NCI-H524 (cell line): ENCODE results near the gene NFATC1.

Source experiments
- DNase-seq, 2 experiments: peaks; one replicate each; lab custom pipeline; 2025; lab: John Stamatoyannopoulos, UW

NFATC1 gene

DNA sequence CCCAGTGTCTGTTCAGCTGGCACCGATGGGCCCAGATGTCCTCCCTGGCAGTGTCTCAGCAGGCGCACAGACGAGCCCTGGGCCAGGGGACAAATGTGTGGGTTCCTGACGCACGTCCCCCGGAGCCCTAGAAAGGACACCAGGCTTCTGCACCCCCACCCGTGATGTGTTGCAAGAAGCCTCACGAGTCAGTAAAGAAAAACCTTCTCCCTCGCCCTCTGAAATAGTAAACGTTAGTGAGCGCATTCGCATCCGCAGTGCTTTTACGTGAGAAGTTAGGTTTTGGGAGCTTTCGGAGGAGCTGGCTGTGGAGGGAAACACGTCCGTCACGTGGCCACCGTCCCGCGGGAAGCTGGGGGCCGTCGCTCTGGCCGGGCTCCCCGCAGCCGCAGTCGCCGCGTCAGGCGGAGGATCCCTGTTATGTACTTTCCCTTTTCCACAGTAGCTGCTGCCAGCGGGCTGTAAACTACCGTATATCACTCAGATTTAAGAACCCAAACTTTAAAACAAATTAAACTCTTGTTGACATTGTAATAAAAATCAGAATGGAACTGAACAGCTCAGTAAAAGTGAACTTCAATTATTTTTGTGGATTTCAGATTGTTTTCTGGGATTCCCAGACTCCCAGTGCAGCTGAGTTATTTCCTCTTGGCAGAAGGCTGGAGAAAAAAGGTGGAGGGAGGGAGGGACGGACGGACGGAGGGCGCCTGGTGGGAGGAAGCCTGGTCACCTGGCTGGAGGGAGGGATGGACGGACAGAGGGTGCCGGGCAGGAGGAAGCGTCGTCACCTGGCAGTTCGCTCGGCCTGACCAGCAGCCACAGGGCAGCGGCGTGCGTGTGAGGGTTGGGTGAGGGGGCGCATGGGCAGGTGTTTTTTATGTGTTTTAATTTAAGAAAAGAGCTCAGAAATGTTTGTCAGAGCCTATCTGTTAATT is 112.1 kb downstream of the NFATC1 start:
- DNase-seq, result no peak

DNA sequence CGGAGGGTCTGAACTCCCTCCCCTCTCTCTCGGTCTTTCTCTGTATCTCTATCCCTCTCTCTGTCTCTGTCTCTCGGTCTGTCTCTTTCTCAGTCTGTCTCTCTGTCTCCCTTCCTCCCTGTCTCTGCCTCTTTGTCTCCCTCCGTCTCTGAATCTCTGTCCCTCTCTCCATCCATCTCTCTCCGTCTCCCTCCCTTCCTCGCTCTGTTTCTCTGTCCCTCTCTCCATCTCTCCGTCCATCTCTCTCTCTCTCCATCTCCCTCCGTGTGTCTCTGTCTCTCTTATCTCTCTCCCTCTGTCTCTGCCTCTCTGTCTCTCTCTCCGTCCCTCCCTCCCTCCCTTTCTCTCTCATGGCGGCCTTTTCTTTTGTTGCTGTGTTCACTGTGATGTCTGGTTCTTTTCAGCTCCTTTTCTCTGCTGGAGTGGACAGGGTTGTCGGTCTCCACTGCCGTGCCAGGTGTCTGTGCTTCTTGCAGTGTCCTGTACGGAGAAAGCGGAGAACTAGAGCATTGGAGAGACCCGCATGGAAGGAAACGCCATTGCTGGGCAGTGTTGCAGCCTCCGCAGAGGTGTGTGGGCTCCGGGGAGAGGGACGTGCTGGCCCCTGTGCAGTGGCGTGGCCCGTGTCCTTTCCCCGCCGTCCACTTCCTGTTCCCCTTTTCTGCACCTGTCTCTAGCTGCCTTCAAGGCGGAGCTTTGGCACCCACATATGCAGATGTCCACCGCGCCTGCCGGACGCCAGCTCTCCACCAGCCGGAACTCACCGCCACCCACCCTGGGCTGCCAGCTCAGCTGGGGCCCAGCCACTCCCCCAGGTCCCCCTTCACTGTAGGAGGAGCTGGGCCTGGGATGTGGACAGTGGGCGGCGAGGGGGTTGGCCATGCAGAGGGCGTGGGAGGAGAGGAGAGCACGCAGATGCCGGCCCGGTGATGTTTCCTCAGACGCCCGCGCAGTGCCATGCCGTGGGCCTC is 113.1 kb downstream of the NFATC1 start:
- no peak for DNase-seq

DNA sequence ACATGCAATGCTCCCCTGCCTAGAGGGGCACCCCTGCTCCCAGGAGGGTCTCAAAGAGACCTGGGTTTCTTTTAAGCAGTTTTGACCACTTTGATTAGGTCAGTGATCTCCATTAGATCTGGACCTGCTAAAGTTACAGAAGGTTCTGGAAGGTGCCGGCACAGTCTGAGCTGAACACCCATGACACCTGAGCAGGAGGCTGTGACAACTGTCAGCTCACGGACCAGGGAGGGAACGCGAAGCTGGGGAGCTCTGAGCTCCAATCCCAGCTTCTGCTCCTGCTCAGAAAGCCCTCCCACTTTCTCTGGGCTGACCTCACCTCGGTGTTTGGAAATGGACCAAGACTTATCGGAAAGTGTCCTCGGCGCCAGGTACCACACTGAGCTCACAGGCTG is 113.8 kb downstream of the NFATC1 start:
- DNase-seq, result no peak

DNA sequence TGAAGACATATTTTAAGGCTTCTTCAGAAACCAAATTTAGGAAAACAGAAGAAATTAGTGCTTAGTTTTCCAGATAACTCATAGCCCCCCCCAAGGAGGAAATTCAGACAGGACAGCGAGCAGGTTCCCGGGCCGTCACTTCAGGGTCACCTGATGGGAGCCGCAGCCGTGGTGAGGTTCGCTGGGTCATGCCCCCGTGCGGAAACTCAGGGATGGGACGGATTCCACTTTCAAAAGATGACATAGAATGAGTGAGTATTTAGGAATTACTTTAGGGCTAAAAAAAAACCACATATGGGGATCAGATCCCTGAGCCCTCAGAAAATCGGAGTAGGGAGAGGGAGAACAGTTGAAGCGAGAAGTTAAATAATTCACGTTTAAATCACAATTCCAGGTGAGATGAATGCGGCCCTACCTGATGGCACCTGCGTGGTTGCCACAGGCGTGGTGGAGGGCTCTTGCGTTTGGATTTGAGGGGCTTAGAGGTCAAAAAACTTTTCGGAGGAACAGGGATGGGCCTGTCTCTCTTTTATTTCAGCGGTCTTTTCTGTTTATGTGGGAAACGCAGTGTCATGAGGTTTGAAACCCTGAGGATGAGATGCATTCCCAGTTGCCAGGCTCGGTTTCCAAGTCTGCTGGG is 114.4 kb downstream of the NFATC1 start:
- no peak for DNase-seq

DNA sequence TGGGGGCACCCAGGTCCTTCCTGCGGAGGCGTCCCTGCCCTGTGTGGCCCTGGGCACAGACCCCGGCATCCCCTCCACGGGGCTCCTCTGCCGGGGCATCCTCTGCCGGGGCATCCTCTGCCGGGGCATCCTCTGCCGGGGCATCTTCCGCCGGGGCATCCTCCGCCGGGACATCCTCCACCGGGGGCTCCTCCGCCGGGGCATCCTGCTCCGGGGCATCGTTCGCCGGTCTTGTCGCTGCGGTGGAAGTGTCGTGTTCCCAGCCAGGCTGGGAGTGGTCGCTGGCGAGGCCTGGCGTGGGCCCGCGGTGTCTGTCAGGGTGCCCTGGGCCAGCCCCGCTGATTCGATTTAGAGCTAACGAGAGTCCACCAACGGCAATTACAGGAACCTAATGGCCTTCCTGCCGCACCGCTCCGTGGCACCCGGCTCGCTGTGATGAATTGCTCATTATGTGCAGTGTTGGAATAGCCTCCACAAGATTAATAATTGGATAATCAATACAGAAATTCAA is 115.1 kb downstream of the NFATC1 start:
- DNase-seq, result no peak

DNA sequence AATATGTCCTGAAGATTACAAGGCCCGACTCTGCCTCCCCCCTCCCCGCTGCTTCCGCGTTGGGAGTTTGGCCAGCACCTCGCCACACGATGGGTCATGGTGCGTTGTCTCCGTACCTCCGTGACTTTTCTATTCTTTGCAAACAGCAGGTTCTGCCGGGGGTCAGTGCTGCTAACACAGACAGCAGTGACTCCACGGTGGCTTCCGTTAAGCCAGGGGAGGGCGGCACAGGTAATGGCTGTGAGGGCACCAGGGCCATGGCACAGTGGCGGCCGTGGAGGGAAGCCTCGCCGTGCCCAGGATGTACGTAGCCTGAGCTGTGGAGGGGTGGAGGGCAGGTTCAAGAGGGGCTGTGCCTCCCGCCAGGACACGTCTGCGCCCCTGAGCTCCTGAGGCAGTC is 115.5 kb downstream of the NFATC1 start:
- DNase-seq, result no peak

DNA sequence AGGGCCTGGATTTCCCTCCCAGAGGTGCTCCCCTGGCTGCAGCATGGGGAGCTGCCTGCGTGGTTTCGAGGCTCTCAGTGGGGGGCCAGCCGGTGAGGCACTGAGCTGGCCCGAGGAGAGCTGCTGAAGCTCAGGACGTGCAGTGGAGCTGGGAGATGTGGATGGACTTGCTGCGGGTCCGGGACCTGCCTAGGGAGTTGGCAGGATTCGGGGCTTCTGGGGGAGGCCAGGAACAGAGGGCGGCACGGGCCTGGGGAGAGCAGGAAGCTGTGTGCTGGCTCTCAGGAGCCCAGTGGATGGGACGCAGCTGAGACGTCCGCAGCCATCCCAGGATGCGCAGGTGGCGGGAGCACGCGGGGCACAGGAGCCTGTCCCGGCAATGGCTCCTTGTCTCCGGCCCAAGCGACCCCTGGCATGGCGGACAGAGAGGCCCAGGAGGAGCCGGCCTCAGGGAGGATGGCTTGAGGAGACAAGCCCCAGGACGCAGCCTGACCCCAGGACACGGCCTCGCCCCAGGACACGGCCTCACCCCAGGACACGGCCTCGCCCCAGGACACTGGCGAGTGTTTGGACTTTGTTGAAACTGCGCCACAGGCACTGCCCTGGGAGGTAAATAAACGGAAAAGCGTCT is 116.1 kb downstream of the NFATC1 start:
- no peak for DNase-seq

DNA sequence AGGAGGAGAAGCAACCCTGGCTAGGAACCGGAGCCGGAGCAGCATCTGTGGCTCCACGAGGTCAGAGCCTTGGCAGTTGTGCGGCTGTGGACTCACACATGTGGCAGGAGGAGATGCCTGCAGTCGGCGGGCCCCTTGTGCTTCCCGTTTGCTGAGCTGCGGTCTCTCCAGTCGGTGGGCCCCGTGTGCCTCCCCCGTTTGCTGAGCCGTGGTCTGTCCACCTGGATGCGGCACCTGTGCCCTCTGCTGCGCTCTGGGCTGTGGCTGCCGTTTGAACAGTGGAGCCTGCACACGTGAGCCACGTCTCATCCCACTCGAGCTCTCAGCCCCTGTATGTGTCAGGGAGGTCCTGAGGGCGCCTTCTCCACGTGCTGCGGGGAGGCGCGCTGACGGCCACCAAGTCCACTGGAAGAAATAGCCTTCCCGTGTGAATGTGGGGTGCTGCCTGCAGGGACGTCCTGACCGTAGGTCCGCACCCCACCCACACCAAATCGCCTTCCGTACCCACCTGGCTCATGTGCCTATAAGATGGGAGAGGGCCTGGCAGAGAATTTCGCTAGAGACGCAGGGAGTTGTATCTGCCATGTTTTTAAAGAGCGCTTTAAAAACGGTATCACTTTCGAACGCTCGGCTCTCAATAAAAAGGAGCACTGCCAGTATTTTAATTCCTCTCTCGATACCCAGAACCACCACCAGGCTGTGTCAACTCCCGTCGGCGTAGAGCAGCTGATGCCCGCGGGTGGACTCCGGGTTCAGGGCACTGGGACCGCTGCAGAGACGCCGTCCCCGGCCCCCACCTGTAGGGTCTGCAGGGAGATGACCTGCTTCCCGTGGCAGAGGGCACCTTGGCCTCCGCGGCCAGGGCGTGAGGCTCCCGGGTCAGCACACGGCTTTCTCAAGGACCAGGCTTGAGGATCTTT is 117.0 kb downstream of the NFATC1 start:
- no peak for DNase-seq

DNA sequence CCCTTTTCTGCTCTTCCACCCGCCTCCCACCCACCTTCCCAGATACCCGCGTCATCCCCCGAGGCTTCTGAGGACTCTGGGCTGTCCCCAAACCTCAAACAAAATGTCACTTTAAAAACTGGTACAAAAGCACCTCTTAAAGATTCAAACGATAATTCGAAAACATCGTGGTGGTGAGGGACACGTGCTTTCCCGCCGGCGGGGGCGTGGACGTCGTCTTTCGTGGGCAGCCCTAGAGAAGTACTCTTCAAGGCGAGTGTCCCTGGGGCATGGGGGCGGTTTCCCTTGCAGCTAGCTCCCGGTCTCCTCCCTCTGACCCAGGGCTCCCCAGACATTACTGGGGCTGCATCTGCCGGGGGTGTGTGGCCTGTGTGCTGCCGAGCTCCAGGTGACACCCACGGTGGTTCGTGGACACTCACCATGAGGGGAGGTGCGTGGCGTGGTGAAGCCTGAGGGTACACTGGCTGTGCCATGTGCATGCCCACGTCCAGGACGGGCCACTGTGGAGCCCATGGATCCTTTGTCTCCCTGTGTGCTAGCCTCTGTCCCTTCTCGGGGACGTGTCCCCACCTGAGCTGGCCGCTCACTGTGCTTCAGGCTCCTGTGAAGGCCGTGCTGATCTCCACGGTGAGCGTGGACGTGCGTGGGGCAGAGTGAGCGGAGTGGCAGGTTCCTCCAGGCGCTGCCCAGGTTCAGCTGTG is 117.8 kb downstream of the NFATC1 start:
- DNase-seq, result no peak

DNA sequence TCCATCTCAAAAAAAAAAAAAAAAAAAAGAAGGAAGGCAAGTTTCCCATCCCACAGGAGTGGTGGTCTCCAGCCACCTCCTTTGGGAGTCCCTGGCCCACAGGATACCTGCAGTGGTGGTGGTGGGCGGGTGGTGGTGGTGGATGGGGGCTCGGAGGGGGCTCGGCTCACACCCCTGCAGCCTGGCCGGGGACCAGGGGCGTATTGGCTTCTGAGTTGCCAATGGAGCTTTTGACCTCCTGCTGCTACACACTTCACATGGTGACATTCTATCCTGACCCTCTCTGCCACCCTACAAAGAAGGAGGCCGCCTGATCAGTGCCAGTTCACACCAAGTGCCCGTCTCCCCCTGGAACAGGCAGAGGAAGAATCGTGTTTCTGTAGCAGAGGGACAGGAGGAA is 119.6 kb downstream of the NFATC1 start:
- no peak for DNase-seq

DNA sequence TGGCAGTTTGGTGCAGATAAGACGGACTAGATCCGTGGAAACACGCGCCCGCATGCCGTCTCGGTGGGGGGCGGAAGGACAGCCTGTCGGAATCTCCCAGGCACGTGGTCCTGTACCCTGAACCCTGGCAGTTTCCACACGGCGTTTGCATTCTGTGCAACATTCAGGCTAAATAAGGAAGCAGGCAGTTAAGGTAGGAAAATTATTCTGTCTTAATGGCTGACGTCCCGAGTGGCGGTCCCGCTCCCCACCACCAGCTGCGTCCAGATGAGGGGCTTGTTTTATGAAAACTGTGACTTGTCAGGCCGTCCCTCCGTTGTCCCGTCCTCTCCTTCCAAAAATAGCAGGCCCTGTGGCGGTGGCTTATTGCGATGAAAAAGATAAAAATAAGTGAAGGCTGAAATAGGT is 120.2 kb downstream of the NFATC1 start:
- DNase-seq, result no peak

DNA sequence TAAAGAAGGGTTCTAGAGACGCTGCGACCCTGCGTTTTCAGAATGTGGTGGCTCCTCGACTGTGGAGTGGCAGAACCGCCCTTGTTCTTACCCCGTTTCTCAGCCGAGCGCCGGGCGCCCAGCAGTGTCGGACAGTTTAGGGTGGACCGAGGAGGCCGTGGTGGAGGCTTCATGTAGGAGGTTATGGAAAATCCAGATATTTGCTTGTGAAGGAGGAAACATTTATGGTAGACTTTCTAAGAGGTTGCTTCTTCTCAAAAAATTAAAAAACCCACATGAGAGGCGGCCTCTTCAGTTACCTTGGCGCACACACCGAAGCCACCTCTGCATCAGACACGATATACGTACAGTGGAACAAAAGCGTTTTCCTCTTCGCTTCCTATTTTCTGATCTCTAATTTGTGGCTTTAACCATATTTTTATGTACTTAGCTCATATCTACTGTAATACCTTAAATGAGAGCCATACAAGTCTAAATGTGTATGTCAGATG is 120.8 kb downstream of the NFATC1 start:
- DNase-seq, result no peak

DNA sequence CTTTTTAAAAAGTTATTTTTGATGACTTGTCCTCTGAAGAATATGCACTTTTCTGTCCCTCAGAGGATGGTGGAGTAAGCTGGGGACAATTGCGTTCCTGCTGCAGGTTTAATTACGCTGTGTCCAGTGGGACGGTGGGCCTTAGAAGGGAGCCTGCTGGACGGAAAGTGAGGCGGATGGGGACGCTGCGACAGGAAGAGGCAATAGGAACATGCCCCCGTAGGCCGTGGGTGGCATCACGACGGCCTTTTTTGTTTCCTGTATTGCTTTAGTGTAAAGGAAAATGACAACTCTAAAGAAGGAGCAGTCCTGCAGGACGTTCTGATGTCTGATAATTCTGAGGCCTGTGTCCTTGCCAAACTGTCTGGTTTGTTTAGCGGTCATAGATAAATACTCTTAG is 121.6 kb downstream of the NFATC1 start:
- DNase-seq, result no peak

DNA sequence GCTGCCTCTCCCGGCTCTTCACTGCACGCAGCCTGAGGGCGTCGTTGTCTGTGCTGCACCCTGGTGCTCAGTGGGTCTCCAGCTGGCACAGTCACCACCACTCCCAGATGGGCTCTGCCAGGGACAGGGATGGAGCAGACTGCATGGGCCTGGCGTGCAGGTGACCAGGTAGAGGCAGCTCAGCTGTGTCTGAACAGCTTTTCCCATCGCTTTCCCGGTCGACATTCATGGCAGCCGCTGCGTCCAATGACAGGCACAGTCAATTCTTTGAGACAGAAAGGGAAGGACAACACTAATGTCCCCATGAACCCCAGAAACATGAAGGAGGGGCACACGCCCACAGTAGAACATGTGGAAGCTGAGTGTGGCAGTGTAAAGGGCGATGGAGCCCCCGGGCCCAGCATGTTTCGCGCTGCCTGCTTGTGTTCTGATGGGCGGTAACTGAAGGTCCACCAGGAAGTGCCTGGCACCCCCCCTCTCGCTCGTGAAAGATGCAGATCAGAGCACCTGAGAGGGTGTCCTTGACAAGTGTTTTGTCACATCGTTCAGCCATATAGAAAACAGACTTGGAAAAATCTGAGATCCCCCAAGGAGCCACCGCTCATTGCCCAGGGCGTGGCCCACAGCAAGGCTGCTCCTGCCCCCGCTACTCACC is 122.4 kb downstream of the NFATC1 start:
- no peak for DNase-seq

DNA sequence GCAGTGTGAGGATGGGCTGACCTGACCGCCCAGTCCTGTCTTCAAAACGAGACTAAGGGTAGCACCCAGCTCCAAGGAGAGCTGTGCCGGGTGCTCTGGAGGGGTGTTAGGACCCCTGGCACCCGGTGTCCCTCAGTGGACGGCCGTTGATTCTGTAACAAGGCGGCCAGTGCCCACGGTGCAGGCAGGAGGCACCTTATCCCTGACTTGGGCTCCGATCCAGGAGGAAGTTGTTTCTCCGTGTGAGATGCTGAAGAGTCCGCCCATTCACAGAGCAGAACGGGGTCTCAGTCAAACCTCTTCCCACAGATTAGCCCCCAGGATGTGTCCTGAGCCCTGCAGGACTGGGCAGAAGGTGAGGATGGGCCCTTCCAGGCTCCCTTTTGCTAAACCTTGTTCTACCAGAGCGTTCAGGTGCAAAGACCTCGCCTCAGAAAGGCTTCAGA is 123.0 kb downstream of the NFATC1 start:
- no peak for DNase-seq

DNA sequence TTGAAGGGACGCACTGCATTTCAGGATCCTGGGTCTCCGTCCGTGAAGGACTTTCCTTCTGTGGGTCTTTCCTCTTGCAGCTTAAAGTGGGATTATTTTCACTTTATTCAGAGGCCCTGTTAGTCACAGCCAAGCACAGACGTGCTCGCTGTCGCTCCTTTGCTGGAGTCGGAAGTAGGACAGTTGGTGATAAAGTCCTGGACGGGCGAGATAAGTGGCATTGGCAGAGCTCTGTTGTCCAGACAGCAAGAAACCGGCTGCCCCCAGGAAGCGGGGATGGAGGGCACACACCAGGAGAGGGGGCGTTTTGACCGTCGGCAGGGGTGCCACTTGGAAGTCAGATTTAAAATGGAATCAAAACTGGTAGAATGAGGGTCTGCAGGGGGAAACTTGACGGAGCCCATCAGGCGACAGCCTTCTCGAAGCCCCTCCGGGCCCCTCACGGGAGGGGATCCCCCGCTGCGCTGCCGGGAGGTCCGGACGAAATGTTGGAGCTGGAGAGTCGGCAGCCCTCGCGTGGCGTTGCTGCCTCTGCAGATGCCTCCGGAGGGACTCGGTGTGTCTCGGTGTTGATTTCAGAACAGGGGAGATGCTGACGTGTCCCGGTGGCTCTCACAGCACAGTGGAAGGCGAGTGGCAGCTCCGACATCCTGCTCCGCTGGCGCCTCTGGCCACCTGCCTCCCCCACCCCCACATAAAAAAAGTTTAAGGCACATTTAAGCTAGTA is 124.2 kb downstream of the NFATC1 start:
- DNase-seq, result peak in 1 of 2 experiments; percentile 30

DNA sequence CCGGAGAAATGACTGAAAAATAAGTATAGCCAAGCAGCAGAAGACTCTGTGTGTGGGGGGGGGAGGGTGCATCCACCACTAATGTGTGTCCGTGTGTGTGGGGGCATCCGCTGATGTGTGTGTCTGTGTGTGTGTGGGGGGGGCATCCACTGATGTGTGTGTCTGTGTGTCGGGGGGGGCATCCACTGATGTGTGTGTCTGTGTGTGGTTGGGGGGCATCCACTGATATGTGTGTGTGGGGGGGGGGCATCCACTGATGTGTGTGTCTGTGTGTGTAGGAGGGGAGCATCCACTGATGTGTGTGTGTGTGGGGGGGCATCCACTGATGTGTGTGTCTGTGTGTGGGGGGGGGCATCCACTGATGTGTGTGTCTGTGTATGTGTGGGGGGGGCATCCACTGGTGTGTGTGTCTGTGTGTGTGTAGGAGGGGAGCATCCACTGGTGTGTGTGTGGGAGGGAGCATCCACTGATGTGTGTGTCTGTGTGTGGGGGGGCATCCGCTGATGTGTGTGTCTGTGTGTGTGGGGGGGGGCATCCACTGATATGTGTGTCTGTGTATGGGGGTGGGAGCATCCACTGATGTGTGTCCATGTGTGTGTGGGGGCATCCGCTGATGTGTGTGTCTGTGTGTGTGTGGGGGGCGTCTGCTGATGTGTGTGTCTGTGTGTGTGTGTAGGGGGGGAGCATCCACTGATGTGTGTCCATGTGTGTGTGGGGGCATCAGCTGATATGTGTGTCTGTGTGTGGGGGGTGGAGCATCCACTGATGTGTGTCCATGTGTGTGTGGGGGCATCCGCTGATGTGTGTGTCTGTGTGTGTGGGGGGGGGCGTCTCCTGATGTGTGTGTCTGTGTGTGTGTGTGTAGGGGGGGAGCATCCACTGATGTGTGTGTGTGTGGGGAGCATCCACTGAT is 125.0 kb downstream of the NFATC1 start:
- DNase-seq, result no peak
